SK-N-SH treated with all-trans-retinoic acid at 6 μM for 48 hours (cell line): ENCODE results near the gene CAPRIN1.

ENCODE experiments used
- ATAC-seq: fragments of 200-7000 bp; cut with Tn5 transposase; 3 replicates; pipeline ENCODE4 v1.9.1; 2020; ENCODE audit warnings: mild to moderate bottlenecking, moderate library complexity
- ARNTL ChIP-seq: fragments of 450-650 bp; formaldehyde crosslinking; IDR thresholded peaks from 2 replicates; pipeline ENCODE4 v1.5.0; 2020; ENCODE audit warnings: low read depth, mild to moderate bottlenecking, moderate library complexity, borderline replicate concordance
- BACH2 ChIP-seq: fragments of 250-450 bp; sonication (Bioruptor Pico); IDR thresholded peaks from 2 replicates; pipeline ENCODE4 v1.9.0; 2021; ENCODE audit warnings: mild to moderate bottlenecking, borderline replicate concordance
- CREB5 ChIP-seq: fragments of 250-450 bp; sonication (Bioruptor Pico); IDR thresholded peaks from 2 replicates; pipeline ENCODE4 v1.5.1; 2020; ENCODE audit warnings: low read depth, mild to moderate bottlenecking, moderate library complexity
- CSDC2 ChIP-seq: fragments of 250-450 bp; sonication (Bioruptor Pico); IDR thresholded peaks from 2 replicates; pipeline ENCODE4 v1.5.0; 2020; ENCODE audit warnings: mild to moderate bottlenecking, moderate library complexity
- CSRNP3 ChIP-seq: fragments of 250-450 bp; sonication (Bioruptor Pico); IDR thresholded peaks from 2 replicates; pipeline ENCODE4 v1.5.1; 2021; ENCODE audit warnings: mild to moderate bottlenecking, moderate library complexity
- ESRRG ChIP-seq: fragments of 250-450 bp; sonication (Bioruptor Pico); IDR thresholded peaks from 2 replicates; pipeline ENCODE4 v1.6.1; 2021; ENCODE audit warnings: mild to moderate bottlenecking
- GLIS3 ChIP-seq: fragments of 250-450 bp; sonication (Bioruptor Pico); IDR thresholded peaks from 2 replicates; pipeline ENCODE4 v1.5.0; 2020; ENCODE audit warnings: mild to moderate bottlenecking, moderate library complexity
- ISL1 ChIP-seq: fragments of 250-450 bp; sonication (Bioruptor Pico); IDR thresholded peaks from 2 replicates; pipeline ENCODE4 v2.1.2; 2022; ENCODE audit warnings: mild to moderate bottlenecking, moderate library complexity
- OSR1 ChIP-seq: fragments of 250-450 bp; sonication (Bioruptor Pico); IDR thresholded peaks from 2 replicates; pipeline ENCODE4 v1.8.0; 2022; ENCODE audit warnings: moderate library complexity, mild to moderate bottlenecking, inconsistent platforms
- PATZ1 ChIP-seq: fragments of 250-450 bp; sonication (Bioruptor Pico); IDR thresholded peaks from 2 replicates; pipeline ENCODE4 v1.8.0; 2020; ENCODE audit warnings: mild to moderate bottlenecking, moderate library complexity, borderline replicate concordance
- PPARA ChIP-seq: fragments of 250-450 bp; sonication (Bioruptor Pico); IDR thresholded peaks from 2 replicates; pipeline ENCODE4 v1.5.0; 2020; ENCODE audit warnings: mild to moderate bottlenecking, borderline replicate concordance
- RARB ChIP-seq: fragments of 250-450 bp; sonication (Bioruptor Pico); IDR thresholded peaks from 2 replicates; pipeline ENCODE4 v1.8.0; 2021; ENCODE audit warnings: mild to moderate bottlenecking, moderate library complexity
- SNAI2 ChIP-seq: fragments of 250-450 bp; sonication (Bioruptor Pico); IDR thresholded peaks from 2 replicates; pipeline ENCODE4 v1.5.0; 2020; ENCODE audit warnings: mild to moderate bottlenecking, moderate library complexity
- TCF4 ChIP-seq: fragments of 250-450 bp; sonication (Bioruptor Pico); IDR thresholded peaks from 2 replicates; pipeline ENCODE4 v1.8.0; 2021; ENCODE audit warnings: mild to moderate bottlenecking, moderate library complexity, borderline replicate concordance
- TOX ChIP-seq: fragments of 250-450 bp; sonication (Bioruptor Pico); IDR thresholded peaks from 2 replicates; pipeline ENCODE4 v1.8.0; 2021; ENCODE audit warnings: mild to moderate bottlenecking, moderate library complexity, borderline replicate concordance
- ZC3H10 ChIP-seq: fragments of 250-450 bp; sonication (Bioruptor Pico); IDR thresholded peaks from 2 replicates; pipeline ENCODE4 v1.5.1; 2021; ENCODE audit warnings: mild to moderate bottlenecking, moderate library complexity
- ZFP3 ChIP-seq: fragments of 250-450 bp; sonication (Bioruptor Pico); IDR thresholded peaks from 2 replicates; pipeline ENCODE4 v1.5.0; 2020; ENCODE audit warnings: mild to moderate bottlenecking, moderate library complexity
- ZFP30 ChIP-seq: fragments of 450-650 bp; formaldehyde crosslinking; IDR thresholded peaks from 2 replicates; pipeline ENCODE4 v1.5.0; 2022; ENCODE audit warnings: mild to moderate bottlenecking, moderate library complexity
- ZNF565 ChIP-seq: fragments of 450-650 bp; formaldehyde crosslinking; conservative IDR thresholded peaks from 2 replicates; pipeline ENCODE4 v1.5.0; 2020; ENCODE audit warnings: low read depth, mild to moderate bottlenecking, moderate library complexity
- ZNF70 ChIP-seq: fragments of 450-650 bp; formaldehyde crosslinking; IDR thresholded peaks from 2 replicates; pipeline ENCODE4 v1.5.0; 2020; ENCODE audit warnings: mild to moderate bottlenecking, moderate library complexity
- ZNF8 ChIP-seq: fragments of 450-650 bp; formaldehyde crosslinking; IDR thresholded peaks from 2 replicates; pipeline ENCODE4 v1.5.0; 2020; ENCODE audit warnings: mild to moderate bottlenecking, moderate library complexity
- TF ChIP-seq, protein P1 (sequence below): fragments of 250-450 bp; sonication (Bioruptor Pico); IDR thresholded peaks from 2 replicates; pipeline ENCODE4 v1.5.0; 2020; ENCODE audit warnings: mild to moderate bottlenecking, moderate library complexity
- TF ChIP-seq, protein P2 (sequence below): fragments of 250-450 bp; sonication (Bioruptor Pico); IDR thresholded peaks from 2 replicates; pipeline ENCODE4 v1.8.0; 2021; ENCODE audit warnings: low read depth, mild to moderate bottlenecking, moderate library complexity, borderline replicate concordance

CAPRIN1 gene

GRCh38 chr11:34067383-34068065 lies 16.0 kb downstream of the CAPRIN1 start:
- no peak for ATAC-seq

DNA sequence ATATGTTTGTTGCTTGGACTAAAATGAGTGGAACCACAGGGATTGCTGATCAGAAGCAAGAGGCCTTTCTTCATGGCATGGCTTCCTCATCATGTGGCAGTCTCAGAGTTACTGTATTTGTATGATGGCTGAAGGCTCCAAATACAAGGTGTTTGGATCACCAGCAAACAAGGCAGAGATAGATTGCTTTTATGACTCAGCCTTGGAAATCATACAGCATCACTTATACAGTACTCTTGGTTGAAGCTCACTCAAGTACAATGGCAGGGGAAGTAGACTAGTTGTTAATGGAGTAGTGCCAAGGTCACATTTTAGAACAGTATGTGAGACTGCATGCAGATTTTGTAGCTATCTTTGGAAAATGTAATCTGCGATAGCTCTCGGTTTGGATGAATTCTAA lies 16.6 kb downstream of the CAPRIN1 start:
- ATAC-seq = peak; percentile 61
- no peak for TF ChIP-seq TCF4 (CRISPR knock-in tag)
- TF ChIP-seq, protein P1, sequence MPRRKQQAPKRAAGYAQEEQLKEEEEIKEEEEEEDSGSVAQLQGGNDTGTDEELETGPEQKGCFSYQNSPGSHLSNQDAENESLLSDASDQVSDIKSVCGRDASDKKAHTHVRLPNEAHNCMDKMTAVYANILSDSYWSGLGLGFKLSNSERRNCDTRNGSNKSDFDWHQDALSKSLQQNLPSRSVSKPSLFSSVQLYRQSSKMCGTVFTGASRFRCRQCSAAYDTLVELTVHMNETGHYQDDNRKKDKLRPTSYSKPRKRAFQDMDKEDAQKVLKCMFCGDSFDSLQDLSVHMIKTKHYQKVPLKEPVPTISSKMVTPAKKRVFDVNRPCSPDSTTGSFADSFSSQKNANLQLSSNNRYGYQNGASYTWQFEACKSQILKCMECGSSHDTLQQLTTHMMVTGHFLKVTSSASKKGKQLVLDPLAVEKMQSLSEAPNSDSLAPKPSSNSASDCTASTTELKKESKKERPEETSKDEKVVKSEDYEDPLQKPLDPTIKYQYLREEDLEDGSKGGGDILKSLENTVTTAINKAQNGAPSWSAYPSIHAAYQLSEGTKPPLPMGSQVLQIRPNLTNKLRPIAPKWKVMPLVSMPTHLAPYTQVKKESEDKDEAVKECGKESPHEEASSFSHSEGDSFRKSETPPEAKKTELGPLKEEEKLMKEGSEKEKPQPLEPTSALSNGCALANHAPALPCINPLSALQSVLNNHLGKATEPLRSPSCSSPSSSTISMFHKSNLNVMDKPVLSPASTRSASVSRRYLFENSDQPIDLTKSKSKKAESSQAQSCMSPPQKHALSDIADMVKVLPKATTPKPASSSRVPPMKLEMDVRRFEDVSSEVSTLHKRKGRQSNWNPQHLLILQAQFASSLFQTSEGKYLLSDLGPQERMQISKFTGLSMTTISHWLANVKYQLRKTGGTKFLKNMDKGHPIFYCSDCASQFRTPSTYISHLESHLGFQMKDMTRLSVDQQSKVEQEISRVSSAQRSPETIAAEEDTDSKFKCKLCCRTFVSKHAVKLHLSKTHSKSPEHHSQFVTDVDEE (CRISPR knock-in tag) = no peak
- no peak for TF ChIP-seq CSRNP3 (CRISPR knock-in tag)
- no peak for TF ChIP-seq ZNF565 (CRISPR knock-in tag)
- TF ChIP-seq CSDC2 (CRISPR knock-in tag) = no peak
- no peak for TF ChIP-seq ZNF70
- TF ChIP-seq ZFP3 = no peak
- TF ChIP-seq TOX (CRISPR knock-in tag) = no peak
- no peak for TF ChIP-seq ZC3H10 (CRISPR knock-in tag)
- TF ChIP-seq ARNTL (CRISPR knock-in tag) = no peak
- no peak for TF ChIP-seq OSR1 (CRISPR knock-in tag)
- no peak for TF ChIP-seq CREB5

More at GRCh38 chr11:34067383-34068065, 16.0 kb downstream of the CAPRIN1 start:
- TF ChIP-seq CREB5 = no peak
- TF ChIP-seq, protein P2, sequence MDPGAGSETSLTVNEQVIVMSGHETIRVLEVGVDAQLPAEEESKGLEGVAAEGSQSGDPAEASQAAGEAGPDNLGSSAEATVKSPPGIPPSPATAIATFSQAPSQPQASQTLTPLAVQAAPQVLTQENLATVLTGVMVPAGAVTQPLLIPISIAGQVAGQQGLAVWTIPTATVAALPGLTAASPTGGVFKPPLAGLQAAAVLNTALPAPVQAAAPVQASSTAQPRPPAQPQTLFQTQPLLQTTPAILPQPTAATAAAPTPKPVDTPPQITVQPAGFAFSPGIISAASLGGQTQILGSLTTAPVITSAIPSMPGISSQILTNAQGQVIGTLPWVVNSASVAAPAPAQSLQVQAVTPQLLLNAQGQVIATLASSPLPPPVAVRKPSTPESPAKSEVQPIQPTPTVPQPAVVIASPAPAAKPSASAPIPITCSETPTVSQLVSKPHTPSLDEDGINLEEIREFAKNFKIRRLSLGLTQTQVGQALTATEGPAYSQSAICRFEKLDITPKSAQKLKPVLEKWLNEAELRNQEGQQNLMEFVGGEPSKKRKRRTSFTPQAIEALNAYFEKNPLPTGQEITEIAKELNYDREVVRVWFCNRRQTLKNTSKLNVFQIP (CRISPR knock-in tag) = no peak
- no peak for TF ChIP-seq ISL1 (CRISPR knock-in tag)
- TF ChIP-seq ZFP3 = no peak
- TF ChIP-seq ZC3H10 (CRISPR knock-in tag) = no peak
- no peak for TF ChIP-seq PATZ1 (CRISPR knock-in tag)
- no peak for TF ChIP-seq RARB (CRISPR knock-in tag)
- TF ChIP-seq ZNF70 = no peak
- no peak for TF ChIP-seq CSRNP3 (CRISPR knock-in tag)
- TF ChIP-seq ZNF8 (CRISPR knock-in tag) = no peak
- TF ChIP-seq PPARA (CRISPR knock-in tag) = no peak
- no peak for TF ChIP-seq GLIS3
- TF ChIP-seq TOX (CRISPR knock-in tag) = no peak
- no peak for TF ChIP-seq SNAI2
- TF ChIP-seq ZNF565 (CRISPR knock-in tag) = no peak
- no peak for TF ChIP-seq BACH2 (CRISPR knock-in tag)
- TF ChIP-seq OSR1 (CRISPR knock-in tag) = no peak
- TF ChIP-seq ZFP30 (CRISPR knock-in tag) = no peak
- TF ChIP-seq ESRRG (CRISPR knock-in tag) = no peak
